ENCODE measurements around the gene RPS6KC1. TPM values are rescaled to one million over a fixed set of nuclear protein-coding genes. Genes with fewer than 3 reads are reported as not detected.

Gene RPS6KC1
- total RNA-seq, 1 donor from 2014 or later, result 27.8 TPM

DNA sequence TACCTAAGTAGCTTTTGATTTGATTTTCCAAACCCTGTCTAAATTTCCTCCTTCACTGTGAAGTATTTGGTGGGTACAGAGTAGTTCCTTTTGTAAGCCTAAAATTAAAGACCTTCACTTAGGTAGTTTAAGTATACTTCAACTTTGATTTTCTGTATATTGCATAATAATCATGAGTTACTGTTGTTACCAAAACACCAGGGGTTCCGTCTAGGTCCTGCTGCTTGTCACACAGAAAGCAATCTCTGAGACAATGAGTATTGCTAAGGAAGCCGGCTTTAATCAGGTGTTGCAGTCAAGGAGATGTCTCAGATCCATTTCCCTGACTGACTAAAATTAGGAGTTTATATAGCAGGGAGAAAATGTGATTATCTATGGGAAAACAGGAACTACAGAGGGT, 15.3 kb downstream of the RPS6KC1 start:
- peaks cover 3% of the 10 kb centered on the region for H3K4me1 Mint-ChIP-seq (ENCODE audit: low read depth)
- TF ChIP-seq, protein P1, sequence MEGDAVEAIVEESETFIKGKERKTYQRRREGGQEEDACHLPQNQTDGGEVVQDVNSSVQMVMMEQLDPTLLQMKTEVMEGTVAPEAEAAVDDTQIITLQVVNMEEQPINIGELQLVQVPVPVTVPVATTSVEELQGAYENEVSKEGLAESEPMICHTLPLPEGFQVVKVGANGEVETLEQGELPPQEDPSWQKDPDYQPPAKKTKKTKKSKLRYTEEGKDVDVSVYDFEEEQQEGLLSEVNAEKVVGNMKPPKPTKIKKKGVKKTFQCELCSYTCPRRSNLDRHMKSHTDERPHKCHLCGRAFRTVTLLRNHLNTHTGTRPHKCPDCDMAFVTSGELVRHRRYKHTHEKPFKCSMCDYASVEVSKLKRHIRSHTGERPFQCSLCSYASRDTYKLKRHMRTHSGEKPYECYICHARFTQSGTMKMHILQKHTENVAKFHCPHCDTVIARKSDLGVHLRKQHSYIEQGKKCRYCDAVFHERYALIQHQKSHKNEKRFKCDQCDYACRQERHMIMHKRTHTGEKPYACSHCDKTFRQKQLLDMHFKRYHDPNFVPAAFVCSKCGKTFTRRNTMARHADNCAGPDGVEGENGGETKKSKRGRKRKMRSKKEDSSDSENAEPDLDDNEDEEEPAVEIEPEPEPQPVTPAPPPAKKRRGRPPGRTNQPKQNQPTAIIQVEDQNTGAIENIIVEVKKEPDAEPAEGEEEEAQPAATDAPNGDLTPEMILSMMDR (IDR thresholded peaks at IDR 0.05; ENCODE audit: unreplicated experiment), result no peak
- no peak overlapping the region for H3K4me3 Mint-ChIP-seq (ENCODE audit: low read depth)
- H3K27me3 Mint-ChIP-seq, result no peaks in the 10 kb centered on the region
- H3K9me3 Mint-ChIP-seq (ENCODE audit: low read depth), result no peaks in the 10 kb centered on the region
- DNase-seq (ENCODE audit: low spot score, unreplicated experiment), result no peak
- H3K27ac Mint-ChIP-seq, result no peak overlapping the region
- H3K36me3 Mint-ChIP-seq (ENCODE audit: insufficient read depth), result no peaks in the 10 kb centered on the region

GRCh38 chr1:213067352-213067751, 16.3 kb downstream of the RPS6KC1 start:
- DNase-seq (ENCODE audit: low spot score, unreplicated experiment), result no peak
- Mint-ChIP-seq H3K27me3 (no peaks in the 10 kb centered on the region), H3K27ac (no peak overlapping the region), H3K4me1 (ENCODE audit: low read depth) (peaks cover 5% of the 10 kb centered on the region), H3K9me3 (ENCODE audit: low read depth) (no peaks in the 10 kb centered on the region), H3K4me3 (ENCODE audit: low read depth) (no peak overlapping the region), H3K36me3 (ENCODE audit: insufficient read depth) (no peaks in the 10 kb centered on the region)
- TF ChIP-seq, protein P1 (IDR thresholded peaks at IDR 0.05; ENCODE audit: unreplicated experiment), result no peak

- Mint-ChIP-seq H3K27ac (no peak overlapping the region), H3K4me3 (ENCODE audit: low read depth) (no peak overlapping the region), H3K27me3 (no peaks in the 10 kb centered on the region), H3K4me1 (ENCODE audit: low read depth) (peaks cover 6% of the 10 kb centered on the region), H3K36me3 (ENCODE audit: insufficient read depth) (peaks cover 4% of the 10 kb centered on the region), H3K9me3 (ENCODE audit: low read depth) (no peaks in the 10 kb centered on the region)
- no peak for DNase-seq (ENCODE audit: low spot score, unreplicated experiment)
- TF ChIP-seq, protein P1 (IDR thresholded peaks at IDR 0.05; ENCODE audit: unreplicated experiment), result no peak
Observed at GRCh38 chr1:213070406-213070805, 19.4 kb downstream of the RPS6KC1 start.

DNA sequence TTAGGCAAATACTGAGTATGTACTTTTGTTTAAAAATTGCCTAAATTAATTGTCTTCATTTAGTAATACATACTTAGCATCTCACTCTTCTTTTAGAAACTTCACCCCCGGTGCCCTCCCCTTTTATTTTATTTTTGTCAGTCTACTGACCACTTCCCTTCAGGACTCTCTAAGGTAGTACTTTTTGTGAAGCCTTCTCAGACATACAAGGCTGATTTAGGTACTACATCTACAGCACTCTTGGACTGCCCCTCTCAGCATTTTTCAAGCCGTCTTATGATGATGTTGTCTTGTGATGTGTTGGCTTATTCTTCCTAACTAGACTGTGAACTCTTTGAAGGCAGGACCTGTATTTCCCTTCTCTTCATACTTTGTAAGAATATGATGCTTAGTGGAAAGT, 24.7 kb downstream of the RPS6KC1 start:
- no peaks in the 10 kb centered on the region for H3K27me3 Mint-ChIP-seq
- H3K4me1 Mint-ChIP-seq (ENCODE audit: low read depth), result peaks cover 3% of the 10 kb centered on the region
- H3K36me3 Mint-ChIP-seq (ENCODE audit: insufficient read depth), result peaks cover 6% of the 10 kb centered on the region
- TF ChIP-seq, protein P1 (IDR thresholded peaks at IDR 0.05; ENCODE audit: unreplicated experiment), result no peak
- H3K27ac Mint-ChIP-seq, result no peak overlapping the region
- no peaks in the 10 kb centered on the region for H3K9me3 Mint-ChIP-seq (ENCODE audit: low read depth)
- no peak for DNase-seq (ENCODE audit: low spot score, unreplicated experiment)
- H3K4me3 Mint-ChIP-seq (ENCODE audit: low read depth), result no peak overlapping the region

GRCh38 chr1:213082420-213083111, 31.5 kb downstream of the RPS6KC1 start:
- no peak overlapping the region for H3K4me3 Mint-ChIP-seq (ENCODE audit: low read depth)
- H3K9me3 Mint-ChIP-seq (ENCODE audit: low read depth), result no peaks in the 10 kb centered on the region
- no peak overlapping the region for H3K27ac Mint-ChIP-seq
- TF ChIP-seq, protein P1 (IDR thresholded peaks at IDR 0.05; ENCODE audit: unreplicated experiment), result no peak
- H3K27me3 Mint-ChIP-seq, result no peaks in the 10 kb centered on the region
- H3K36me3 Mint-ChIP-seq (ENCODE audit: insufficient read depth), result peaks cover 30% of the 10 kb centered on the region
- DNase-seq (ENCODE audit: low spot score, unreplicated experiment), result no peak
- no peaks in the 10 kb centered on the region for H3K4me1 Mint-ChIP-seq (ENCODE audit: low read depth)

All from progenitor cell of endocrine pancreas (in vitro differentiated cells).